ENCODE data around the gene DGKE.
A peak's percentile ranks its signal among the peaks of the same experiment; 100 is the strongest.

The DGKE gene

GRCh38 chr17:56883616-56884015 is 49.7 kb downstream of the DGKE start:
- DNase-seq (ENCODE audit: low read depth), result no peak
- H3K4me3 ChIP-seq (ENCODE audit: control insufficient read depth, low read depth, low read length), result no peak overlapping the region
- TF ChIP-seq CTCF (conservative IDR thresholded peaks at IDR 0.05; ENCODE audit: control insufficient read depth, insufficient read depth, low read depth, low read length), result no peak

GRCh38 chr17:56884483-56885311 is 50.7 kb downstream of the DGKE start:
- DNase-seq (ENCODE audit: low read depth), result no peak
- TF ChIP-seq CTCF (conservative IDR thresholded peaks at IDR 0.05; ENCODE audit: control insufficient read depth, insufficient read depth, low read depth, low read length), result no peak
- H3K4me3 ChIP-seq (ENCODE audit: control insufficient read depth, low read depth, low read length), result no peak overlapping the region

GRCh38 chr17:56885312-56885657 is 51.3 kb downstream of the DGKE start:
- H3K4me3 ChIP-seq (ENCODE audit: control insufficient read depth, low read depth, low read length), result no peak overlapping the region
- no peak for DNase-seq (ENCODE audit: low read depth)
- TF ChIP-seq CTCF (conservative IDR thresholded peaks at IDR 0.05; ENCODE audit: control insufficient read depth, insufficient read depth, low read depth, low read length), result no peak

GRCh38 chr17:56886288-56886731 is 52.4 kb downstream of the DGKE start:
- no peak for TF ChIP-seq CTCF (conservative IDR thresholded peaks at IDR 0.05; ENCODE audit: control insufficient read depth, insufficient read depth, low read depth, low read length)

GRCh38 chr17:56887105-56887504 is 53.2 kb downstream of the DGKE start:
- DNase-seq (ENCODE audit: low read depth), result no peak
- no peak for TF ChIP-seq CTCF (conservative IDR thresholded peaks at IDR 0.05; ENCODE audit: control insufficient read depth, insufficient read depth, low read depth, low read length)
- no peak overlapping the region for H3K4me3 ChIP-seq (ENCODE audit: control insufficient read depth, low read depth, low read length)

More at GRCh38 chr17:56886288-56886731, 52.4 kb downstream of the DGKE start:
- no peak overlapping the region for H3K4me3 ChIP-seq (ENCODE audit: control insufficient read depth, low read depth, low read length)
- no peak for DNase-seq (ENCODE audit: low read depth)

- no peak for TF ChIP-seq CTCF (conservative IDR thresholded peaks at IDR 0.05; ENCODE audit: control insufficient read depth, insufficient read depth, low read depth, low read length)
- no peak overlapping the region for H3K4me3 ChIP-seq (ENCODE audit: control insufficient read depth, low read depth, low read length)
- DNase-seq (ENCODE audit: low read depth), result peak; percentile 35
Observed at GRCh38 chr17:56887552-56888467, 53.9 kb downstream of the DGKE start.

Data from fibroblast of mammary gland (primary cell).